ENCODE data around the gene HOXB9. TPM values are rescaled to one million over a fixed set of nuclear protein-coding genes. Genes with fewer than 3 reads are reported as not detected.

HOXB9 gene
- total and polyA plus RNA-seq, 12 donors = 0.11 to 2.7 (median 0.68) TPM; not detected in 2

DNA sequence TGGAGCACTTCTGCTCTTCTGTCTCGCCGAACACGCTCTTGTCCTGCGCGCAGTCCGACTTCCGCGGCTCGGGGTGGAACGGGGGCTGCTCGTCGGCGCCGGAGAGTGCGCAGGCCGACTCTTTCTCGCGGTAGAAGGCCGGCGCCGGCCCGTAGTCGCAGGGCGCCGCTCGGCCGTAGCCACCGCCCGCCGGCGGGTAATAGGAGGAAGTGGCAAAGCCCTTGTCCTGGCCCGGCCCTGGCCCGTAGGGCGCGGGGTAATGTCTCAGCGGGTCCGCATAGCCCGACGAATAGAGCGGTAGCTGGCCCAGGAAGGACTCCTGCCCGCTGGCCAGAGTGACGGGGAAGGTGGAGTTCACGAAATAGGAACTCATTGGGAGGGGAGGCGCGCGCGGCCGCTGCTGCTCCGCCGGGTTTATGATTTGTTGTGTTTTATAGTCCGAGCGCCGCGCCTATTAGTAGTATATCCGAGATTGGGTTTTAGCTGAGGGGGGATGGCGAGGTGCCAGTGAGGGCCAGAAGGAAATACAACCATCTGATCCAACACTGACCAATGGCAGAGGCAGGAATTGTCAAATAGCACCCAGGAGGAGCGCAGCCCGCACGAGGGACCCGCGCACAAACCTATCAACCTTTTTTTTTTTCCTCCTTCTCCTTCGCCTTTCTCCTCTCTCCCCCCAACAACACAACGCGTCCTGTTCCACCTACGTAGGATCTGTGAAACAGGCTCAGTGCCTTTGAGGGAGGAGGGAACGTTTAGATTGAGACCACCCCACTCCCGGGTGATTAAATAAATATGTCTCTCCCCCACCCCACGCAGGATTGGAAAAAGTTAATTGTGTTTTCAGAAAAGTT, 28.2 kb downstream of the HOXB9 start:
- TF ChIP-seq POLR2A (IDR thresholded peaks at IDR 0.05) = peak; percentile 37 to 73
- TF ChIP-seq, protein P1, sequence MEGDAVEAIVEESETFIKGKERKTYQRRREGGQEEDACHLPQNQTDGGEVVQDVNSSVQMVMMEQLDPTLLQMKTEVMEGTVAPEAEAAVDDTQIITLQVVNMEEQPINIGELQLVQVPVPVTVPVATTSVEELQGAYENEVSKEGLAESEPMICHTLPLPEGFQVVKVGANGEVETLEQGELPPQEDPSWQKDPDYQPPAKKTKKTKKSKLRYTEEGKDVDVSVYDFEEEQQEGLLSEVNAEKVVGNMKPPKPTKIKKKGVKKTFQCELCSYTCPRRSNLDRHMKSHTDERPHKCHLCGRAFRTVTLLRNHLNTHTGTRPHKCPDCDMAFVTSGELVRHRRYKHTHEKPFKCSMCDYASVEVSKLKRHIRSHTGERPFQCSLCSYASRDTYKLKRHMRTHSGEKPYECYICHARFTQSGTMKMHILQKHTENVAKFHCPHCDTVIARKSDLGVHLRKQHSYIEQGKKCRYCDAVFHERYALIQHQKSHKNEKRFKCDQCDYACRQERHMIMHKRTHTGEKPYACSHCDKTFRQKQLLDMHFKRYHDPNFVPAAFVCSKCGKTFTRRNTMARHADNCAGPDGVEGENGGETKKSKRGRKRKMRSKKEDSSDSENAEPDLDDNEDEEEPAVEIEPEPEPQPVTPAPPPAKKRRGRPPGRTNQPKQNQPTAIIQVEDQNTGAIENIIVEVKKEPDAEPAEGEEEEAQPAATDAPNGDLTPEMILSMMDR (IDR thresholded peaks at IDR 0.05) = no peak
- peak; percentile 63 to 90 (median 76) for DNase-seq
- 2 to 15% (median 2%) methylated on average over 28 to 68 of the region's 68 CpGs for WGBS, 4 donors
- Histone ChIP-seq H3K27me3 (no peaks in the 10 kb centered on the region), H3K36me3 (replicated peaks in 1 of 2) (peaks cover 0 to 13% of the 10 kb centered on the region in 2 donors), H3K9me3 (replicated peaks in 1 of 3) (no peaks in the 10 kb centered on the region), H3K4me1 (replicated peaks in 1 of 2) (peaks cover 0 to 40% of the 10 kb centered on the region in 2 donors), H3K4me3 (peak overlapping the region in 3 of 4 donors; percentile 48 to 72 (median 50)), H3K27ac (peak overlapping the region in 4 of 5 donors; percentile 11 to 87 (median 80))
- intact Hi-C loops (cut with DNase I) = loop anchor here (5.0 to 10.0 kb wide), 2 partner anchors 253 to 261 kb away; no protein-coding TSS in a partner anchor

DNA sequence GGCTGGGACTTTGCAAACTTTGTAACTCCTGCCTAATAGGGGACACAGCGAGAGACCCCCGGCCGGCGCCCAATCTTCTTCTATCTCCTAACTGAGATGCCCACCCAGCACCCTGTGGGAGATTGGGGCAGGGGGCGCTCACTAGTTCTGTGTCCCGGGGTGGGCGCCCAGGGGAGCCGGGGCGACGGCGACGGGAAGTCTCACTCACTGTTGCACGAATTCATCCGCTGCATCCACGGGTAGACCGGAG, 28.7 kb downstream of the HOXB9 start:
- H3K4me1 ChIP-seq (replicated peaks in 1 of 2) = peaks cover 0 to 40% of the 10 kb centered on the region in 2 donors
- peaks cover 0 to 13% of the 10 kb centered on the region in 2 donors for H3K36me3 ChIP-seq (replicated peaks in 1 of 2)
- peak overlapping the region in 3 of 5 donors; percentile 75 to 87 (median 84) for H3K27ac ChIP-seq
- WGBS, 4 donors = 0 to 8% (median 3%) methylated on average over 1 to 16 of the region's 16 CpGs
- H3K9me3 ChIP-seq (replicated peaks in 1 of 3) = no peaks in the 10 kb centered on the region
- no peak for DNase-seq
- TF ChIP-seq, protein P1 (IDR thresholded peaks at IDR 0.05) = no peak
- TF ChIP-seq POLR2A (IDR thresholded peaks at IDR 0.05) = no peak
- H3K4me3 ChIP-seq = peak overlapping the region in 3 of 4 donors; percentile 48 to 72 (median 50)
- no peaks in the 10 kb centered on the region for H3K27me3 ChIP-seq
- intact Hi-C loops (cut with DNase I) = loop anchor here (5.0 to 10.0 kb wide), 2 partner anchors 253 to 260 kb away; no protein-coding TSS in a partner anchor

DNA sequence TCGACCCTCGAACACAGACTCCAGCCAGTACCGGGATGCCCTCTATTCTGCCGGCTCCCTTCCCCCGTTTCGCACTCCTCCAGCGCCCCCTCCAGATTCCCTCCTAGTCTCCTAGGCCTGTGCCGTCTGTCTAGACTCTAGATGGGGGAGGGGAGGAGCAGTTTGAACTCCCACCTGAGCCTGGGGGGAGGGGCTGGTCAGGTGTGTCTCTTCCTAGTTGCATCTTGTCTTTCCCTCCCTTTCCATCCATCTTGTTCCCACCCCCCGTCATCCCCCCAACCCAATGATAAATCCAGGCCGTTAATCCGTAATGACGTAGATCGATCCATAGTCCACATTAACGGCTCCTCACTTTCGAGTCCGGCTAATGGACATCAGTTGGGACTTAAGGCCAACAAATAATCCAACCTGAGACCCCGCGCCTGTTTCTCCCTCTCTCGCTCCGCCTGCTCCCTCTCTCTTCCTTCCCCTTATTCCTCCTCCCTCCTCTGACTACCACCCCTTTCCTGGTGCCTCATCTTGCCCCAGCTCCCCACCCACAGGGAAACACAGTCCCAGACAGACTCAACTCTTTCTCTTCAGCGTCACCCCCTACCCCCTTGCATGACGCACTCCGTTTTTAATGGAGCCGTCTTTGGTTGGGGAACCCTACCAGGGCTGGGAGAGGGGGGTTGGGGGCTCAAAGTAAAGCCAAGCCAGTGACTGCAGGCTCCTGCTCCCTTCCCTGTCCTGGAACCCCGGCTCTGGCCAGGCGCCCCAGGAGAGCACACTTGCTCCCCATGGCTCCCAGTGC, 29.2 kb downstream of the HOXB9 start:
- no peaks in the 10 kb centered on the region for H3K9me3 ChIP-seq (replicated peaks in 1 of 3)
- H3K4me3 ChIP-seq = peak overlapping the region in 2 of 4 donors; percentile 50 to 72
- WGBS, 4 donors = 35 to 50% (median 41%) methylated on average over 19 to 26 of the region's 26 CpGs
- DNase-seq = peak in 1 of 7 donors; percentile 66
- H3K27ac ChIP-seq = peak overlapping the region in 3 of 5 donors; percentile 75 to 87 (median 84)
- H3K4me1 ChIP-seq (replicated peaks in 1 of 2) = peaks cover 0 to 35% of the 10 kb centered on the region in 2 donors
- TF ChIP-seq, protein P1 (IDR thresholded peaks at IDR 0.05) = no peak
- TF ChIP-seq POLR2A (IDR thresholded peaks at IDR 0.05) = no peak
- peaks cover 0 to 13% of the 10 kb centered on the region in 2 donors for H3K36me3 ChIP-seq (replicated peaks in 1 of 2)
- no peaks in the 10 kb centered on the region for H3K27me3 ChIP-seq
- intact Hi-C loops (cut with DNase I) = loop anchor here (5.0 to 10.0 kb wide), 2 partner anchors 252 to 260 kb away; no protein-coding TSS in a partner anchor
